ENCODE results near the gene KIAA0753. TPM values are rescaled to one million over a fixed set of nuclear protein-coding genes. Genes with fewer than 3 reads are reported as not detected.

Gene KIAA0753
- total and polyA plus RNA-seq, 2 of the 4 experiments (the other 2 are of a cell fraction), result 10.2 to 17.6 TPM

- Histone ChIP-seq H2AK5ac (ENCODE audit: low read depth, low read length) (no peak overlapping the region), H2BK120ac (ENCODE audit: low read depth, low read length) (no peak overlapping the region), H3K23ac (ENCODE audit: low read depth, low read length) (no peak overlapping the region), H3K4me1 (ENCODE audit: control insufficient read depth, insufficient read depth, low read length) (no peaks in the 10 kb centered on the region), H2BK20ac (ENCODE audit: low read depth, low read length) (no peak overlapping the region), H3K36me3 (ENCODE audit: control insufficient read depth, insufficient read depth, low read length) (no peaks in the 10 kb centered on the region), H4K8ac (ENCODE audit: low read depth in 2 of 2, low read length in 2 of 2) (no peak overlapping the region), H3K9me3 (ENCODE audit: control insufficient read depth, insufficient read depth, low read length) (no peaks in the 10 kb centered on the region), H3K4me3 (ENCODE audit: insufficient read depth, low read depth, low read length) (no peak overlapping the region), H3K79me1 (ENCODE audit: low read depth in 1 of 2, low read length in 2 of 2) (no peaks in the 10 kb centered on the region), H3K4me2 (ENCODE audit: low read depth, low read length) (no peak overlapping the region), H3K18ac (ENCODE audit: low read depth, low read length) (no peak overlapping the region), H3K9me1 (ENCODE audit: insufficient read depth, low read length) (no peaks in the 10 kb centered on the region), H3K56ac (ENCODE audit: extremely low read depth, insufficient read depth, low read length) (no peak overlapping the region), H4K91ac (ENCODE audit: insufficient read depth, low read depth, low read length) (no peak overlapping the region), H3K14ac (replicated peaks; ENCODE audit: low read depth, low read length) (no peak overlapping the region), H4K20me1 (ENCODE audit: insufficient read depth, low read length) (no peaks in the 10 kb centered on the region), H2AFZ (replicated peaks; ENCODE audit: low read length, poor library complexity) (no peak overlapping the region), H4K5ac (ENCODE audit: low read depth, low read length) (no peak overlapping the region), H2BK5ac (ENCODE audit: low read depth, low read length, poor library complexity, severe bottlenecking) (no peak overlapping the region), H3K27me3 (ENCODE audit: control insufficient read depth, insufficient read depth, low read length) (no peaks in the 10 kb centered on the region), H2BK15ac (ENCODE audit: low read depth, low read length) (no peak overlapping the region), H3K27ac (ENCODE audit: insufficient read depth, low read length) (no peak overlapping the region), H3K9ac (ENCODE audit: low read depth, low read length) (no peak overlapping the region), H3K4ac (ENCODE audit: low read depth, low read length) (no peak overlapping the region), H2AK9ac (replicated peaks; ENCODE audit: low read depth, low read length, poor library complexity) (no peak overlapping the region)
- intact Hi-C loops (cut with micrococcal nuclease) (no loop called here), dilution Hi-C loops (cut with HindIII; ENCODE audit: low sequenced_read_pairs, unreplicated experiment) (no loop called here), in situ Hi-C loops (cut with MboI; ENCODE audit: low sequenced_read_pairs) (no loop called here)
- no TSS peak for BruUV-seq (replicated peaks)
- DNase-seq (no peak), ATAC-seq (ENCODE audit: low read depth) (no peak)
- no peak for TF ChIP-seq BHLHE40 (IDR thresholded peaks at IDR 0.05; ENCODE audit: low read depth, low read length)
- no peak for TF ChIP-seq CEBPB (IDR thresholded peaks at IDR 0.05; ENCODE audit: low read depth, low read length)
- no peak for TF ChIP-seq MAFK (IDR thresholded peaks at IDR 0.05; ENCODE audit: low read depth, low read length)
- TF ChIP-seq SMC3 (IDR thresholded peaks at IDR 0.05; ENCODE audit: low read depth, low read length), result no peak
- TF ChIP-seq RAD21 (IDR thresholded peaks at IDR 0.05; ENCODE audit: low read length), result no peak
- no peak for TF ChIP-seq RFX5 (IDR thresholded peaks at IDR 0.05; ENCODE audit: low read depth, low read length)
- TF ChIP-seq FOS (IDR thresholded peaks at IDR 0.05; ENCODE audit: low read depth, low read length), result no peak
- no peak for TF ChIP-seq POLR2A (IDR thresholded peaks at IDR 0.05; ENCODE audit: low read depth, low read length)
- POLR2A ChIA-PET (ENCODE audit: unreplicated experiment), result no interaction called here
- CTCF ChIA-PET, result no interaction called here
- WGBS, 2 experiments (ENCODE audit: extremely low coverage in 2 of 2, insufficient read length in 1 of 2), result no CpG with 5 or more reads among the region's 5 CpGs
Measured at GRCh38 chr17:6532441-6532885, 108.0 kb downstream of the KIAA0753 start.
